B cell (primary cell): ENCODE data around the gene PLS1. TPM values are rescaled to one million over a fixed set of nuclear protein-coding genes. Genes with fewer than 3 reads are reported as not detected.

Experiments used
- ATAC-seq: fragments of 200-7000 bp; cut with Tn5 transposase; one replicate; pipeline ENCODE4 v1.10.0; 2021; ENCODE audit warnings: low read depth, mild to moderate bottlenecking, moderate number of reproducible peaks, moderate library complexity
- CTCF ChIA-PET: fragments of 350-600 bp; sonication (Branson Sonifier 250); formaldehyde crosslinking; loops from one replicate; lab custom pipeline; 2021; ENCODE audit warnings: antibody characterized with exemption, inconsistent platforms; lab: Charles Lee
- POLR2A ChIA-PET: fragments of 350-600 bp; sonication (Branson Sonifier 250); formaldehyde crosslinking; loops from one replicate; lab custom pipeline; 2021; ENCODE audit warnings: antibody characterized with exemption; lab: Charles Lee
- DNase-seq: peaks from one replicate; pipeline ENCODE4 v3.0.0; 2013
- H2AFZ ChIP-seq: 2 replicates; pipeline ENCODE4 v1.6.1; 2012; ENCODE audit warnings: mild to moderate bottlenecking, low read depth, low read length; ENCODE audit not compliant: insufficient read depth, poor library complexity, severe bottlenecking
- H3K27ac ChIP-seq, 2 donors: 1 replicate in 1 of 2; 2 replicates in 1 of 2; pipeline ENCODE4 v1.5.1; 2012 to 2013; ENCODE audit warnings: low read length in 2 of 2, mild to moderate bottlenecking in 2 of 2, moderate library complexity in 1 of 2
- H3K27me3 ChIP-seq, 4 experiments: fragments of 200-600 bp in 1 of 4; sonication (generic) in 1 of 4; replicated peaks in 1 of 4; 1 replicate in 2 of 4; 2 replicates in 2 of 4; pipeline versions ENCODE4 v1.6.1 to v1.7.0; 2013 to 2016; ENCODE audit warnings: low read length in 3 of 4, mild to moderate bottlenecking in 2 of 4, mixed read lengths in 1 of 4, moderate library complexity in 1 of 4; ENCODE audit not compliant: insufficient read depth in 4 of 4, control insufficient read depth in 3 of 4; ENCODE audit errors: control extremely low read depth in 1 of 4
- H3K36me3 ChIP-seq, 2 experiments: replicated peaks in 1 of 2; 1 replicate in 1 of 2; 2 replicates in 1 of 2; pipeline versions ENCODE4 v1.6.1 to v1.7.1; 2013; ENCODE audit warnings: low read length in 1 of 2; ENCODE audit not compliant: insufficient read depth in 2 of 2, control insufficient read depth in 1 of 2; ENCODE audit errors: control extremely low read depth in 1 of 2, extremely low read depth in 1 of 2
- H3K4me1 ChIP-seq, 2 donors: fragments of 200-600 bp in 1 of 2; sonication (generic) in 1 of 2; 1 replicate in 1 of 2; 2 replicates in 1 of 2; pipeline versions ENCODE4 v1.5.1 to v1.6.1; 2013 to 2017; ENCODE audit warnings: low read length in 2 of 2; ENCODE audit not compliant: control insufficient read depth in 2 of 2, insufficient read depth in 2 of 2
- H3K4me2 ChIP-seq: replicated peaks from 2 replicates; pipeline ENCODE3; 2012; ENCODE audit warnings: mild to moderate bottlenecking, low read depth, low read length; ENCODE audit not compliant: poor library complexity, severe bottlenecking
- H3K4me3 ChIP-seq, 5 experiments: fragments of 200-600 bp in 1 of 5; sonication (generic) in 1 of 5; 1 replicate in 3 of 5; 2 replicates in 2 of 5; pipeline versions ENCODE4 v1.5.1 to v1.7.0; 2011 to 2016; ENCODE audit warnings: low read length in 4 of 5, mild to moderate bottlenecking in 4 of 5, low read depth in 2 of 5, control low read depth in 1 of 5, moderate library complexity in 1 of 5; ENCODE audit not compliant: insufficient read depth in 1 of 5; ENCODE audit errors: control extremely low read depth in 1 of 5, extremely low read depth in 1 of 5
- H3K79me2 ChIP-seq: fragments of 200-600 bp; sonication (generic); one replicate; pipeline ENCODE4 v1.6.0; 2016; ENCODE audit warnings: low read length; ENCODE audit not compliant: control insufficient read depth, insufficient read depth
- H3K9ac ChIP-seq: fragments of 200-600 bp; sonication (generic); 2 replicates; pipeline ENCODE4 v1.6.1; 2017; ENCODE audit warnings: mild to moderate bottlenecking, low read length, moderate library complexity
- H3K9me3 ChIP-seq, 3 donors: one replicate each; pipeline versions ENCODE4 v1.6.1 to v1.7.1; 2013; ENCODE audit warnings: low read length in 2 of 3; ENCODE audit not compliant: control insufficient read depth in 2 of 3, insufficient read depth in 1 of 3; ENCODE audit errors: control extremely low read depth in 1 of 3
- H4K20me1 ChIP-seq: 2 replicates; pipeline ENCODE4 v1.6.0; 2012; ENCODE audit warnings: mild to moderate bottlenecking, low read length; ENCODE audit not compliant: insufficient read depth, control insufficient read depth, poor library complexity, severe bottlenecking
- H3K27ac Mint-ChIP-seq: one replicate; pipeline ENCODE4 v1.8.0; 2021; ENCODE audit warnings: mixed read lengths
- H3K27me3 Mint-ChIP-seq: one replicate; pipeline ENCODE4 v1.8.0; 2021; ENCODE audit warnings: mixed read lengths
- H3K4me1 Mint-ChIP-seq: one replicate; pipeline ENCODE4 v1.8.0; 2021; ENCODE audit warnings: mixed read lengths
- H3K4me3 Mint-ChIP-seq: one replicate; pipeline ENCODE4 v1.8.0; 2021; ENCODE audit warnings: mixed read lengths
- H3K9me3 Mint-ChIP-seq: one replicate; pipeline ENCODE4 v1.8.0; 2022; ENCODE audit warnings: mixed read lengths; ENCODE audit not compliant: insufficient read depth
- CTCF ChIP-seq: fragments of 200-600 bp; IDR thresholded peaks from one replicate; pipeline ENCODE4 v1.8.0; 2022; ENCODE audit warnings: antibody characterized with exemption, mild to moderate bottlenecking
- EZH2 ChIP-seq: IDR thresholded peaks from 2 replicates; pipeline ENCODE4 v1.6.1; 2012; ENCODE audit warnings: borderline replicate concordance, low read depth, mild to moderate bottlenecking, moderate library complexity, low read length; ENCODE audit not compliant: insufficient read depth, poor library complexity, severe bottlenecking
- WGBS: methylation state at CpG from one replicate; pipeline ENCODE4 v1.1.5; 2013; ENCODE audit warnings: missing lambda C conversion rate; ENCODE audit not compliant: insufficient coverage; 5-methylcytosine and 5-hydroxymethylcytosine counted together
- intact Hi-C: fragments of 100-400 bp; cut with micrococcal nuclease; formaldehyde crosslinking; loops from one replicate; pipeline ENCODE4 v1.10.0; 2022
- polyA plus RNA-seq: library from polyadenylated mRNA; depleted of rRNA; stranded (reverse); fragments of >200 nt; gene quantifications from 2 replicates; pipeline ENCODE4 v1.2.3, GENCODE V29; 2012
- total RNA-seq, 2 donors: library from RNA; stranded (reverse); fragments of 120-200 nt in 1 of 2; gene quantifications; 1 replicate in 1 of 2; 2 replicates in 1 of 2; pipeline versions ENCODE4 v1.2.3 to v1.2.4, GENCODE V29; 2013 to 2022

Gene PLS1
- total and polyA plus RNA-seq, 2 donors (not counting 1 experiment from before 2014, with no cell fraction given), result 0.13 to 0.74 TPM

DNA sequence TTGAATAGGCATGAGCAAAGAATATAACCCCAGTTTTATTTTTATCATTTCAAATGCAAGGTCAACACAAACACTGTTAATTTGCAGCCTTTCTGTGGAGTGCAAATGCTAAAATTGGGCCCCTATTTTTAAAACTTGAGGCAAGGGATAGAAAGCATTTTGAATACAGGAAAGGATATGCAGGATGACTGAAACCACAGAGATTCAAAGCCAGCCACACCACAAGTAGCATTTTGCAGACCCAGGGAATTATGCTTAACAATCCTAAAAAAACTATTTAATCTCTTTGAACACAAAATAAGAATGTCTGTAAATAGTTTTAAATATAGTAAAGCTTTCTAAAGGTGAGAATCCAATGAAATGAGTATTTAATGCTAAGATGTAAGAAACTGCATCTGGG lies 64.7 kb downstream of the PLS1 start:
- H3K4me1 ChIP-seq, result no peaks in the 10 kb centered on the region
- H3K4me2 ChIP-seq, result no peak overlapping the region
- no peak overlapping the region for H3K27ac ChIP-seq
- CTCF ChIA-PET, result no interaction called here
- POLR2A ChIA-PET, result no interaction called here
- TF ChIP-seq EZH2, result no peak
- H3K4me1 Mint-ChIP-seq, result no peaks in the 10 kb centered on the region
- intact Hi-C loops, result no loop called here
- no peak for DNase-seq
- H3K27ac Mint-ChIP-seq, result no peak overlapping the region
- H3K4me3 Mint-ChIP-seq, result no peak overlapping the region
- H3K9ac ChIP-seq, result no peak overlapping the region
- H3K36me3 ChIP-seq, result no peaks in the 10 kb centered on the region
- no peak overlapping the region for H2AFZ ChIP-seq
- no peaks in the 10 kb centered on the region for H3K9me3 ChIP-seq
- ATAC-seq, result no peak
- no peaks in the 10 kb centered on the region for H4K20me1 ChIP-seq
- no peaks in the 10 kb centered on the region for H3K27me3 Mint-ChIP-seq
- H3K4me3 ChIP-seq, result no peak overlapping the region
- H3K27me3 ChIP-seq, result no peaks in the 10 kb centered on the region
- no peaks in the 10 kb centered on the region for H3K79me2 ChIP-seq
- H3K9me3 Mint-ChIP-seq, result no peaks in the 10 kb centered on the region

- Histone ChIP-seq H2AFZ (no peak overlapping the region), H3K4me2 (no peak overlapping the region), H3K9ac (no peak overlapping the region), H3K9me3 (no peaks in the 10 kb centered on the region), H3K4me3 (no peak overlapping the region), H3K79me2 (no peaks in the 10 kb centered on the region), H3K27me3 (no peaks in the 10 kb centered on the region), H3K27ac (no peak overlapping the region), H3K36me3 (no peaks in the 10 kb centered on the region), H4K20me1 (no peaks in the 10 kb centered on the region), H3K4me1 (no peaks in the 10 kb centered on the region)
- H3K27me3 Mint-ChIP-seq, result no peaks in the 10 kb centered on the region
- WGBS, result no CpG with 5 or more reads among the region's 1 CpG
- DNase-seq, result no peak
- no peak overlapping the region for H3K4me3 Mint-ChIP-seq
- TF ChIP-seq EZH2, result no peak
- no peak for TF ChIP-seq CTCF
- H3K4me1 Mint-ChIP-seq, result no peaks in the 10 kb centered on the region
- intact Hi-C loops, result no loop called here
- ChIA-PET POLR2A (no interaction called here), CTCF (no interaction called here)
- no peak overlapping the region for H3K27ac Mint-ChIP-seq
- ATAC-seq, result no peak
- H3K9me3 Mint-ChIP-seq, result no peaks in the 10 kb centered on the region
Measured at GRCh38 chr3:142663865-142664264, 67.7 kb downstream of the PLS1 start.
